NT2/D1 (cell line): ENCODE measurements around the gene ENOX1.

Experiments
- YY1 ChIP-seq: IDR thresholded peaks from 2 replicates; pipeline ENCODE4 v1.6.1; 2011; ENCODE audit not compliant: insufficient read length, insufficient read depth
- ZNF274 ChIP-seq: IDR thresholded peaks from 2 replicates; pipeline ENCODE4 v1.6.1; 2011; ENCODE audit warnings: mild to moderate bottlenecking, low read depth, low read length

- TF ChIP-seq YY1 = no peak
- no peak for TF ChIP-seq ZNF274
These were observed 243.4 kb downstream of the ENOX1 start for GRCh38 chr13:43543331-43543730.
